Mononuclear cell (primary cell): ENCODE measurements around the gene PDGFC. TPM values are rescaled to one million over a fixed set of nuclear protein-coding genes. Genes with fewer than 3 reads are reported as not detected.

Source experiments
- H3K27me3 ChIP-seq: 2 replicates; pipeline ENCODE4 v1.6.0; 2011; ENCODE audit warnings: low read length, control low read depth; ENCODE audit not compliant: insufficient read depth
- H3K4me1 ChIP-seq: 2 replicates; pipeline ENCODE4 v1.5.1; 2011; ENCODE audit warnings: mild to moderate bottlenecking, low read length, control low read depth; ENCODE audit not compliant: insufficient read depth
- H3K4me3 ChIP-seq: 2 replicates; pipeline ENCODE4 v1.5.1; 2011; ENCODE audit warnings: mild to moderate bottlenecking, low read length, moderate library complexity
- H3K9me3 ChIP-seq: 2 replicates; pipeline ENCODE4 v1.5.1; 2011; ENCODE audit warnings: low read depth, mild to moderate bottlenecking, control low read depth, low read length
- total RNA-seq: library from RNA; depleted of rRNA; stranded (reverse); fragments of >200 nt; gene quantifications from one replicate; pipeline ENCODE4 v1.2.3, GENCODE V29; 2012

Gene PDGFC
- total RNA-seq, 1 donor = 6.9 TPM

DNA sequence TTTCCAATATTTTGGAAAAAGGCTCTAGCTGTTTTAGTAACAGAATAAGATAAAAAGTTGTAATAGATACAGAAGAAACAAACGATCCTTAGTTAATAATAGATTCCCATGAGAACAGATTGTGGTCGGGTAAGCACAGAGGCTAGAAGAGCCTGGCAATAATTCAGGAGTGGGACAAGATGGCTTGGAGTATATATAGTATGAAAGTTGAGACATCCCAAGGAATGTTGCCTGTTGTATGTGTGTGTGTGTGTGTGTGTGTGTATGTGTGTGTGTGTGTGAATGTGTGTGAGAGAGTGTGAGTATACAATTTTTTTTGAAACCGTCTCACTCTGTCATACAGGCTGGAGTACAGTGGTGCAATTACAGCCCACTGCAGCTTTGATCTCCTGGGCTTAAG is 150.7 kb downstream of the PDGFC start:
- Histone ChIP-seq H3K4me1 (no peaks in the 10 kb centered on the region), H3K4me3 (no peak overlapping the region), H3K9me3 (no peaks in the 10 kb centered on the region), H3K27me3 (no peaks in the 10 kb centered on the region)

- H3K9me3 ChIP-seq = no peaks in the 10 kb centered on the region
- H3K4me1 ChIP-seq = no peaks in the 10 kb centered on the region
- H3K4me3 ChIP-seq = no peak overlapping the region
- H3K27me3 ChIP-seq = no peaks in the 10 kb centered on the region
Measured at GRCh38 chr4:156816360-156816755, 155.2 kb downstream of the PDGFC start.

DNA sequence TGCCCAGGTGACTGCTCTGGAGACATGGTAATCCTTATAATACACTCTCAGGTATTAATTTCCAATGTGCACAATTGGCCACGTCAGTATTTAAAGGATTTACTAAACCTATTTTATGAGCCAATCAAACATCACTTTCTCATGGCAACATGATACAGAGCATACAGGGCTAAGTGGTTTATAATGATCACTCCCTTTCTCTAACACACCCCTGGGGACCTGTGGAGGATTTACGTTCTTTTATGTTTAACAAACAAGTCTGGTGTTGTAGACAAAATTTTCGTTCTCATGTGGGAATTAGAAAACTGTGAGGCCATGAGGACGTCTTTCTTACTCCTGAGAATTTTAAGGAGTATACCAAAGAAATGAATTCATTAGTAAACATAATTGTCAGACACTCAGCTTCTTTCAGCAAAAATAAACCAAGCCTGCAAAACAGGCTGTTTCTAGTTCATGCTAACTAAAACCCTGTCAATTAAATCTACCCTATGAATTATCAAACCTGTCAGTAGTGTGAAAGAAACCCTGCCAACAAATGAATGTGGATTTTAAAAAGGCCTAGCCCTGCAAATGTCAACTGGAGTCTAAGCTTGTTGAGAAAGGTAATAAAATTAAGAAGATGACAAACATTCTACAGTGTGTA is 155.8 kb downstream of the PDGFC start:
- no peak overlapping the region for H3K4me3 ChIP-seq
- H3K9me3 ChIP-seq = no peaks in the 10 kb centered on the region
- H3K4me1 ChIP-seq = no peaks in the 10 kb centered on the region
- H3K27me3 ChIP-seq = no peaks in the 10 kb centered on the region

GRCh38 chr4:156811963-156812362 is 159.6 kb downstream of the PDGFC start:
- H3K4me3 ChIP-seq = no peak overlapping the region
- no peaks in the 10 kb centered on the region for H3K27me3 ChIP-seq
- H3K9me3 ChIP-seq = no peaks in the 10 kb centered on the region
- H3K4me1 ChIP-seq = no peaks in the 10 kb centered on the region

DNA sequence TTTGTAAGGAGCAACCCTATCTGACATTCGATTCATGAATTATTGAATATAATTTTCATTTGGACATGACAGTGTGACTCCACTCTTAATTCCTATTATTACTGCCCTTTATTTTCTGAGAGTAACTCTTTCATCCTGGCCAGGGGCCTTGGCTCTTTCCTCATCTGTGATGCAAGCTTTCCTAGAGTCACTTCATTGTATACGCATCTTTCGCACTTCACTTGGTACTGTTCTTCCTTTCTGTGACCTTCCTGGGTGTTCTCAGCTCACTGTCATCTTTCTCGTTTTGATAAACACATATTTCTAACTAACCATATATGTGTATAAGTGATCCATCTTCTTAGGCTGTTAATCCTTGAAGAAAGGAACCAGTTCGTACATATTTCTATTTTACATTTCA is 160.3 kb downstream of the PDGFC start:
- Histone ChIP-seq H3K4me3 (no peak overlapping the region), H3K27me3 (no peaks in the 10 kb centered on the region), H3K9me3 (no peaks in the 10 kb centered on the region), H3K4me1 (no peaks in the 10 kb centered on the region)

DNA sequence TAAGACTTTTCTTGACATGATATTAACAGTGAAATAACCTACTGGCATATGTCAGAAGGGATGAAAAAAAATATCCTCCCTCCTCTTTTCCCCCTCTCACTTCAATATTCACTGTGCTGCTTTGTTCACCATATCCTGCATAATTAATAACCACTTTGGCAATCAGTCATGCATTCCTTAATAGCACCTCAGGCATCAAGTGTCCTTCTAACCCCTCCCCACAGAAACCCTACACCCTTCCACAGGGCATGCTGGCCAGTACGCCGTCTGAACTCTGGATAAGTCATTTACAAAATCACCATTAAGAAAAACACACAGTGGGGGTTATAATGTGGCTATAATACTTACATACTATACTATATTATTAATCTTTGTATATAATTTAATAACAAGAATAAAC is 165.9 kb downstream of the PDGFC start:
- H3K9me3 ChIP-seq = no peaks in the 10 kb centered on the region
- H3K4me1 ChIP-seq = no peaks in the 10 kb centered on the region
- H3K27me3 ChIP-seq = no peaks in the 10 kb centered on the region
- H3K4me3 ChIP-seq = no peak overlapping the region

DNA sequence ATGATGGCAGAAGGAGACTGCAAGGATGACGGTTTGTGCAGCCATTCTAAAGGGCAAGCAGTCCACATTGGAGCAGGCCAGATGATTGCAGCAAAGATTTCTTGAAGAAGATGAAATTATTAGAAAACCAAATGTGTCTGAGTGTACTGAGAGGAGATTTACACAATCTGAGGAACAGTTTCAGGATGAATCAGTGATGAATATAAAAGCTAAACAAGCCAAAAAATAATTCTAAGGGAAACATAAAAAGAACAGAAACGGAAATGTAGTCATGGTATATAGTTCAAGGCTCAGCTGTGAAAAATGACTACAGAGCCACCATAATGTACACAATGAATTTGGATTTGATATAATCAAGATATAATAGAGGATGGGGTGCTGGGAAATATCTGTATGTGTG is 168.5 kb downstream of the PDGFC start:
- Histone ChIP-seq H3K4me3 (no peak overlapping the region), H3K27me3 (no peaks in the 10 kb centered on the region), H3K4me1 (no peaks in the 10 kb centered on the region), H3K9me3 (no peaks in the 10 kb centered on the region)

DNA sequence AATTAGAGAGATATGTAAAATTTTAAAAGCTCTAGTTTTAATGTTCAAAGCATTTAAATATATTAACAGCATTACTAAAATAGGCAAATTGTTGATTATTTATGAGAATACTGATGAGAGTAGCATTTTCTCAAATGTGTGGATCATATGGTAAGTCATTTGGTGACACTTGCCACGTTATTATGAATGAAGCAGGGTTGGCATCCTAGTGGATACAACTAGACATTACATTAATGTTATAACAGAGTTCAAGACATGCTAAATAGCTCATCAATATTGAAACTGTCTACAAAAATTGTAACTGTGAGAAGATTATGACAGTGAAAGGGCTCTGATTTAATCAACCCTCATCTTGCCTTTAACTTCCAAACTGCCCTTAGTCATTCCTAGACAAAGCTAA is 171.1 kb downstream of the PDGFC start:
- no peak overlapping the region for H3K4me3 ChIP-seq
- no peaks in the 10 kb centered on the region for H3K9me3 ChIP-seq
- H3K27me3 ChIP-seq = no peaks in the 10 kb centered on the region
- H3K4me1 ChIP-seq = no peaks in the 10 kb centered on the region

DNA sequence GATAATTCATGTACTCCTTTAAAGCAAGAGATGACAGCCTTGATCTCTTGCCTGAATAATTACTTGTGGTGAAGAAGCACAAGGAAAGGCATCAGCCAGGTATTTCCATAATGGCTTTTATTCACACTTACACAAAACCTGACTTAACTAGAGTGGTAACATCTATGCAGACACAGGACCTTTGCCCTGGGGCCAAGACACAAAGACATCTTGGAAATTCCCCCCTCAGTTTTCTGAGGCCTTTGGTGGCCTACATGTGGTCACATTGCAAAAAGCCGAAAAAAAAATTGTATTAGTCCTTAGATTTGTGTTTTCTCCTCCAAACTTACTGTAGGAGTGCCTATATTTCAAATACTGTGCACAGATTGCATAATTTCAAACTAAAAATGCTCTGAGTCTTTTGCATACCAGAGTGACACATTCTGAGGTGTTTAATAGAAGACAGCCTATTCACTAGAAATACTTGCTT is 172.4 kb downstream of the PDGFC start:
- Histone ChIP-seq H3K4me3 (no peak overlapping the region), H3K9me3 (no peaks in the 10 kb centered on the region)

DNA sequence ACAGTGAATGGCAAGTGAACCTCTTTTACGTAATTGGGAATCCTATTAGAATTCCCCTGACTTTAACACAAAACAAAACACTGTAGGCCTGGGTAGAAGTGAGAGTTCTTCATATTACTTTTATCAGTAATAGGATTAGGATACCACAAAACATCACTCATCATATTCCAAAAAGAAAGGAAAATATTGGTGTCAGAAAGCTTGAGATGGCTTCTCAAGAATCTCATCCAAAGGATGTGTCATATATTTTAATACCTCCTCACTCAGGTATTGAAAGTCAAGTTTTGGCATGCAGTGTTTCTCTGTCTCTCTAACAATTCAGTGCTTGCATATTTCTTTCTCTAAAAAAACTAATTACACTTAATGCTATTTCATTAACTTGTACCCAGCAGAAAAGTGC is 173.2 kb downstream of the PDGFC start:
- Histone ChIP-seq H3K4me3 (no peak overlapping the region), H3K9me3 (no peaks in the 10 kb centered on the region), H3K27me3 (no peaks in the 10 kb centered on the region), H3K4me1 (no peaks in the 10 kb centered on the region)

More for the DNA sequence above, 172.4 kb downstream of the PDGFC start:
- Histone ChIP-seq H3K27me3 (no peaks in the 10 kb centered on the region), H3K4me1 (no peaks in the 10 kb centered on the region)

DNA sequence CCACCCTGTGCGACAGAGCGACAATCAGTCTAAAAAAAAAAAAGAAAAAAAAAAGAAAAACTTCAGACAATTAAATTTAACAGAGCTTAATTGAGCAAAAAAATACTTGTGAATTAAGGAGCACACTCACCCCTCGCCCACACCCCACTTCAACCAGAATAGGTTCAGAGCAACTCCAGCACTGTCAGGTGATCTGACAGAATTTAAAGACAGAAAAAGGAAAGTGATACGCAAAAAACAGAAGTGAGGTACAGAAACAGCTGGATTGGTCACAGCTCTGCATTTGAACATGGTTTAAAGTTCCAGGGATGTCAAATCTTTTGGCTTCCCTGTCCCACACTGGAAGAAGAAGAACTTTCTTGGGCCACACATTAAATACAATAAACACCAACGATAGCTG is 174.4 kb downstream of the PDGFC start:
- Histone ChIP-seq H3K4me1 (no peaks in the 10 kb centered on the region), H3K9me3 (no peaks in the 10 kb centered on the region), H3K4me3 (no peak overlapping the region), H3K27me3 (no peaks in the 10 kb centered on the region)

GRCh38 chr4:156795727-156796126 is 175.9 kb downstream of the PDGFC start:
- H3K4me1 ChIP-seq = no peaks in the 10 kb centered on the region
- H3K9me3 ChIP-seq = no peaks in the 10 kb centered on the region
- no peak overlapping the region for H3K4me3 ChIP-seq
- H3K27me3 ChIP-seq = no peaks in the 10 kb centered on the region

DNA sequence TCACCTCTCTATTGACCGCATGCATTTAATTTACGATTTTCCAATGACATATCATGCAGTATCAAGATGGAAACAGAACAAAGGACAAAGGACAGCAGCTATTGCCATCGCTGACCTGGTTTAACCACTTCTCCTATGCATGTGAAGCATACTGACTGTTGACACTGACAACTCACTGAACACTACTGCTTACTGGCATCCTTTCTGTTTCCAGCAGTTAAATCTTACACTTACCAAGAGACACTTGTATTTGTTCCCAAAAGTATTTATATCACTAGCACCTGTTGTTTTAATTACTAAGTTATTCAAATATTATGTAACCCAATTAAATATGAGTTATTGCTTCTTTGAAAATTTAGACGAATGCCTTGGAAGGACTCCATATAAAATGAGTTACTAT is 176.7 kb downstream of the PDGFC start:
- Histone ChIP-seq H3K9me3 (no peaks in the 10 kb centered on the region), H3K27me3 (no peaks in the 10 kb centered on the region), H3K4me3 (no peak overlapping the region), H3K4me1 (no peaks in the 10 kb centered on the region)

GRCh38 chr4:156792462-156793085 is 179.0 kb downstream of the PDGFC start:
- no peaks in the 10 kb centered on the region for H3K27me3 ChIP-seq
- H3K9me3 ChIP-seq = no peaks in the 10 kb centered on the region
- H3K4me3 ChIP-seq = no peak overlapping the region
- H3K4me1 ChIP-seq = no peaks in the 10 kb centered on the region

GRCh38 chr4:156790866-156791265 is 180.7 kb downstream of the PDGFC start:
- Histone ChIP-seq H3K4me1 (no peaks in the 10 kb centered on the region), H3K4me3 (no peak overlapping the region), H3K27me3 (no peaks in the 10 kb centered on the region), H3K9me3 (no peaks in the 10 kb centered on the region)

- Histone ChIP-seq H3K9me3 (no peaks in the 10 kb centered on the region), H3K27me3 (no peaks in the 10 kb centered on the region), H3K4me3 (no peak overlapping the region), H3K4me1 (no peaks in the 10 kb centered on the region)
Measured at GRCh38 chr4:156788782-156789181, 182.8 kb downstream of the PDGFC start.
